HEK293 (cell line): ENCODE results near the gene DPY19L3.

Experiments
- CTCF ChIA-PET: fragments of 350-600 bp; formaldehyde crosslinking; extraction: SDS; loops from one replicate; lab custom pipeline; 2021; ENCODE audit warnings: antibody characterized with exemption; lab: Yijun Ruan, JAX
- POLR2A ChIA-PET: fragments of 300-600 bp; formaldehyde crosslinking; extraction: SDS; loops from one replicate; lab custom pipeline; 2020; ENCODE audit warnings: antibody characterized with exemption, inconsistent platforms; lab: Yijun Ruan, JAX
- H3K27ac ChIP-seq: fragments of 200-500 bp; sonication (Bioruptor generic); 2 replicates; pipeline ENCODE4 v1.5.1; 2014; ENCODE audit warnings: low read depth, low read length, control low read depth, inconsistent platforms; ENCODE audit errors: extremely low read depth
- H3K36me3 ChIP-seq, 2 experiments: fragments of 200-500 bp in 1 of 2; sonication (Bioruptor generic) in 1 of 2; 1 replicate in 1 of 2; 2 replicates in 1 of 2; pipeline ENCODE4 v1.5.1; 2014 to 2017; ENCODE audit warnings: inconsistent platforms in 2 of 2, low read length in 2 of 2; ENCODE audit not compliant: control insufficient read depth in 2 of 2, insufficient read depth in 1 of 2
- H3K4me1 ChIP-seq: fragments of 200-500 bp; sonication (Bioruptor generic); 2 replicates; pipeline ENCODE4 v1.5.1; 2014; ENCODE audit warnings: mild to moderate bottlenecking, low read length, inconsistent platforms; ENCODE audit not compliant: control insufficient read depth, insufficient read depth
- H3K4me3 ChIP-seq: 2 replicates; pipeline ENCODE4 v1.5.1; 2011; ENCODE audit warnings: low read depth, mild to moderate bottlenecking, control low read depth, low read length, moderate library complexity
- H3K9me3 ChIP-seq: fragments of 200-500 bp; sonication (Bioruptor generic); 2 replicates; pipeline ENCODE4 v1.5.1; 2014; ENCODE audit warnings: low read depth, low read length, inconsistent platforms; ENCODE audit not compliant: control insufficient read depth, insufficient read depth
- KLF10 ChIP-seq: fragments of 450-650 bp; IDR thresholded peaks from 2 replicates; pipeline ENCODE4 v1.5.1; 2018; ENCODE audit warnings: missing biosample characterization, mild to moderate bottlenecking, missing genetic modification characterization
- PRDM1 ChIP-seq: fragments of 450-650 bp; formaldehyde crosslinking; IDR thresholded peaks from 2 replicates; pipeline ENCODE4; 2016; ENCODE audit warnings: missing biosample characterization, missing genetic modification characterization
- YY1 ChIP-seq: fragments of 450-650 bp; formaldehyde crosslinking; IDR thresholded peaks from 2 replicates; pipeline ENCODE4 v1.5.1; 2018; ENCODE audit warnings: missing biosample characterization, missing genetic modification characterization
- ZNF16 ChIP-seq: fragments of 450-650 bp; formaldehyde crosslinking; IDR thresholded peaks from 2 replicates; pipeline ENCODE4 v1.5.1; 2016; ENCODE audit warnings: low read depth, missing biosample characterization, missing genetic modification characterization
- ZNF248 ChIP-seq: fragments of 450-650 bp; formaldehyde crosslinking; IDR thresholded peaks from 2 replicates; pipeline ENCODE4 v1.5.1; 2017; ENCODE audit warnings: missing biosample characterization, missing genetic modification characterization
- ZNF324 ChIP-seq: fragments of 450-650 bp; formaldehyde crosslinking; IDR thresholded peaks from 2 replicates; pipeline ENCODE4 v1.5.1; 2016; ENCODE audit warnings: missing biosample characterization, missing genetic modification characterization
- ZNF501 ChIP-seq: fragments of 450-650 bp; formaldehyde crosslinking; IDR thresholded peaks from 2 replicates; pipeline ENCODE4 v1.5.1; 2016; ENCODE audit warnings: missing biosample characterization, missing genetic modification characterization
- ZNF658 ChIP-seq: fragments of 450-650 bp; formaldehyde crosslinking; IDR thresholded peaks from 2 replicates; pipeline ENCODE4; 2016; ENCODE audit warnings: missing biosample characterization, missing genetic modification characterization
- ZNF664 ChIP-seq: fragments of 450-650 bp; formaldehyde crosslinking; IDR thresholded peaks from 2 replicates; pipeline ENCODE4 v1.5.1; 2016; ENCODE audit warnings: missing biosample characterization, missing genetic modification characterization
- ZNF791 ChIP-seq: fragments of 450-650 bp; formaldehyde crosslinking; IDR thresholded peaks from 2 replicates; pipeline ENCODE4 v1.5.1; 2016; ENCODE audit warnings: missing biosample characterization, missing genetic modification characterization
- ZNF843 ChIP-seq: fragments of 450-650 bp; formaldehyde crosslinking; IDR thresholded peaks from 2 replicates; pipeline ENCODE4 v1.5.1; 2016; ENCODE audit warnings: missing biosample characterization, missing genetic modification characterization
- TF ChIP-seq, protein P1 (sequence below): fragments of 450-650 bp; formaldehyde crosslinking; IDR thresholded peaks from 2 replicates; pipeline ENCODE4 v1.5.1; 2016; ENCODE audit warnings: missing biosample characterization, missing genetic modification characterization
- TF ChIP-seq, protein P2 (sequence below): fragments of 450-650 bp; formaldehyde crosslinking; IDR thresholded peaks from 2 replicates; pipeline ENCODE4 v1.5.1; 2016; ENCODE audit warnings: missing biosample characterization, missing genetic modification characterization
- TF ChIP-seq, protein P3 (sequence below): fragments of 450-650 bp; formaldehyde crosslinking; IDR thresholded peaks from 2 replicates; pipeline ENCODE4 v1.5.1; 2016; ENCODE audit warnings: missing biosample characterization, missing genetic modification characterization
- TF ChIP-seq, protein P4 (sequence below): fragments of 450-650 bp; formaldehyde crosslinking; conservative IDR thresholded peaks from 2 replicates; pipeline ENCODE4 v1.5.1; 2016; ENCODE audit warnings: low read depth, missing biosample characterization, missing genetic modification characterization
- TF ChIP-seq, protein P5 (sequence below): fragments of 450-650 bp; formaldehyde crosslinking; IDR thresholded peaks from 2 replicates; pipeline ENCODE4 v1.5.1; 2016; ENCODE audit warnings: missing biosample characterization, missing genetic modification characterization
- TF ChIP-seq, protein P6 (sequence below): fragments of 450-650 bp; formaldehyde crosslinking; IDR thresholded peaks from 2 replicates; pipeline ENCODE4 v1.5.1; 2016; ENCODE audit warnings: missing biosample characterization, missing genetic modification characterization
- TF ChIP-seq, protein P7 (sequence below): fragments of 450-650 bp; formaldehyde crosslinking; IDR thresholded peaks from 2 replicates; pipeline ENCODE4 v1.5.1; 2017; ENCODE audit warnings: missing biosample characterization, missing genetic modification characterization

The DPY19L3 gene

DNA sequence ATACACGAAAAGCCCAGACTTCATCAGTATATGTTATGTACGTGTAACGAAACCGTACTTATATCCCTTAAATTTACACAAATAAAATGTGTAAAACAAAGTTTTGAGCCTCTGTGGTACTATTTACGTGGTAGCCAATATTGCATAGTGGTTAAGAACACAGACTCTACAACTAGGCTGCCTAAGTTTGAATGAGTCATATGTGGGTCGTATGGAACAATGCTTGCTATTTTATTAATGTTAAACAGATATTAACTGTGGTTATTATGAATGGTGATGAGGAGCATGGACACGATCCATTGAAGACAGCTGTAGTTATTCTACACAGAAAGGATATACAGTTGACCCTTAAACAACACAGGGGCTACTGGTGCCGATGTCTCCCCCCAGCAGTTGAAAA lies 42.5 kb downstream of the DPY19L3 start:
- H3K9me3 ChIP-seq = no peaks in the 10 kb centered on the region
- peaks cover 14 to 67% of the 10 kb centered on the region in 2 experiments for H3K36me3 ChIP-seq
- no peaks in the 10 kb centered on the region for H3K4me1 ChIP-seq
- TF ChIP-seq ZNF664 (tag by site-specific recombination) (no peak), ZNF501 (tag by site-specific recombination) (no peak), ZNF658 (tag by site-specific recombination) (no peak), ZNF16 (tag by site-specific recombination) (no peak), PRDM1 (no peak), KLF10 (tag by site-specific recombination) (no peak), ZNF791 (no peak), ZNF324 (tag by site-specific recombination) (no peak), ZNF248 (tag by site-specific recombination) (no peak), YY1 (tag by site-specific recombination) (no peak), ZNF843 (no peak)
- TF ChIP-seq, protein P1, sequence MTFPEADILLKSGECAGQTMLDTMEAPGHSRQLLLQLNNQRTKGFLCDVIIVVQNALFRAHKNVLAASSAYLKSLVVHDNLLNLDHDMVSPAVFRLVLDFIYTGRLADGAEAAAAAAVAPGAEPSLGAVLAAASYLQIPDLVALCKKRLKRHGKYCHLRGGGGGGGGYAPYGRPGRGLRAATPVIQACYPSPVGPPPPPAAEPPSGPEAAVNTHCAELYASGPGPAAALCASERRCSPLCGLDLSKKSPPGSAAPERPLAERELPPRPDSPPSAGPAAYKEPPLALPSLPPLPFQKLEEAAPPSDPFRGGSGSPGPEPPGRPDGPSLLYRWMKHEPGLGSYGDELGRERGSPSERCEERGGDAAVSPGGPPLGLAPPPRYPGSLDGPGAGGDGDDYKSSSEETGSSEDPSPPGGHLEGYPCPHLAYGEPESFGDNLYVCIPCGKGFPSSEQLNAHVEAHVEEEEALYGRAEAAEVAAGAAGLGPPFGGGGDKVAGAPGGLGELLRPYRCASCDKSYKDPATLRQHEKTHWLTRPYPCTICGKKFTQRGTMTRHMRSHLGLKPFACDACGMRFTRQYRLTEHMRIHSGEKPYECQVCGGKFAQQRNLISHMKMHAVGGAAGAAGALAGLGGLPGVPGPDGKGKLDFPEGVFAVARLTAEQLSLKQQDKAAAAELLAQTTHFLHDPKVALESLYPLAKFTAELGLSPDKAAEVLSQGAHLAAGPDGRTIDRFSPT (tag by site-specific recombination) = no peak
- TF ChIP-seq, protein P2, sequence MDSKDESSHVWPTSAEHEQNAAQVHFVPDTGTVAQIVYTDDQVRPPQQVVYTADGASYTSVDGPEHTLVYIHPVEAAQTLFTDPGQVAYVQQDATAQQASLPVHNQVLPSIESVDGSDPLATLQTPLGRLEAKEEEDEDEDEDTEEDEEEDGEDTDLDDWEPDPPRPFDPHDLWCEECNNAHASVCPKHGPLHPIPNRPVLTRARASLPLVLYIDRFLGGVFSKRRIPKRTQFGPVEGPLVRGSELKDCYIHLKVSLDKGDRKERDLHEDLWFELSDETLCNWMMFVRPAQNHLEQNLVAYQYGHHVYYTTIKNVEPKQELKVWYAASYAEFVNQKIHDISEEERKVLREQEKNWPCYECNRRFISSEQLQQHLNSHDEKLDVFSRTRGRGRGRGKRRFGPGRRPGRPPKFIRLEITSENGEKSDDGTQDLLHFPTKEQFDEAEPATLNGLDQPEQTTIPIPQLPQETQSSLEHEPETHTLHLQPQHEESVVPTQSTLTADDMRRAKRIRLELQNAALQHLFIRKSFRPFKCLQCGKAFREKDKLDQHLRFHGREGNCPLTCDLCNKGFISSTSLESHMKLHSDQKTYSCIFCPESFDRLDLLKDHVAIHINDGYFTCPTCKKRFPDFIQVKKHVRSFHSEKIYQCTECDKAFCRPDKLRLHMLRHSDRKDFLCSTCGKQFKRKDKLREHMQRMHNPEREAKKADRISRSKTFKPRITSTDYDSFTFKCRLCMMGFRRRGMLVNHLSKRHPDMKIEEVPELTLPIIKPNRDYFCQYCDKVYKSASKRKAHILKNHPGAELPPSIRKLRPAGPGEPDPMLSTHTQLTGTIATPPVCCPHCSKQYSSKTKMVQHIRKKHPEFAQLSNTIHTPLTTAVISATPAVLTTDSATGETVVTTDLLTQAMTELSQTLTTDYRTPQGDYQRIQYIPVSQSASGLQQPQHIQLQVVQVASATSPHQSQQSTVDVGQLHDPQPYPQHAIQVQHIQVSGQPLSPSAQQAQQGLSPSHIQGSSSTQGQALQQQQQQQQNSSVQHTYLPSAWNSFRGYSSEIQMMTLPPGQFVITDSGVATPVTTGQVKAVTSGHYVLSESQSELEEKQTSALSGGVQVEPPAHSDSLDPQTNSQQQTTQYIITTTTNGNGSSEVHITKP (tag by site-specific recombination) = no peak
- TF ChIP-seq, protein P3, sequence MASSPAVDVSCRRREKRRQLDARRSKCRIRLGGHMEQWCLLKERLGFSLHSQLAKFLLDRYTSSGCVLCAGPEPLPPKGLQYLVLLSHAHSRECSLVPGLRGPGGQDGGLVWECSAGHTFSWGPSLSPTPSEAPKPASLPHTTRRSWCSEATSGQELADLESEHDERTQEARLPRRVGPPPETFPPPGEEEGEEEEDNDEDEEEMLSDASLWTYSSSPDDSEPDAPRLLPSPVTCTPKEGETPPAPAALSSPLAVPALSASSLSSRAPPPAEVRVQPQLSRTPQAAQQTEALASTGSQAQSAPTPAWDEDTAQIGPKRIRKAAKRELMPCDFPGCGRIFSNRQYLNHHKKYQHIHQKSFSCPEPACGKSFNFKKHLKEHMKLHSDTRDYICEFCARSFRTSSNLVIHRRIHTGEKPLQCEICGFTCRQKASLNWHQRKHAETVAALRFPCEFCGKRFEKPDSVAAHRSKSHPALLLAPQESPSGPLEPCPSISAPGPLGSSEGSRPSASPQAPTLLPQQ (tag by site-specific recombination) = no peak
- TF ChIP-seq, protein P4, sequence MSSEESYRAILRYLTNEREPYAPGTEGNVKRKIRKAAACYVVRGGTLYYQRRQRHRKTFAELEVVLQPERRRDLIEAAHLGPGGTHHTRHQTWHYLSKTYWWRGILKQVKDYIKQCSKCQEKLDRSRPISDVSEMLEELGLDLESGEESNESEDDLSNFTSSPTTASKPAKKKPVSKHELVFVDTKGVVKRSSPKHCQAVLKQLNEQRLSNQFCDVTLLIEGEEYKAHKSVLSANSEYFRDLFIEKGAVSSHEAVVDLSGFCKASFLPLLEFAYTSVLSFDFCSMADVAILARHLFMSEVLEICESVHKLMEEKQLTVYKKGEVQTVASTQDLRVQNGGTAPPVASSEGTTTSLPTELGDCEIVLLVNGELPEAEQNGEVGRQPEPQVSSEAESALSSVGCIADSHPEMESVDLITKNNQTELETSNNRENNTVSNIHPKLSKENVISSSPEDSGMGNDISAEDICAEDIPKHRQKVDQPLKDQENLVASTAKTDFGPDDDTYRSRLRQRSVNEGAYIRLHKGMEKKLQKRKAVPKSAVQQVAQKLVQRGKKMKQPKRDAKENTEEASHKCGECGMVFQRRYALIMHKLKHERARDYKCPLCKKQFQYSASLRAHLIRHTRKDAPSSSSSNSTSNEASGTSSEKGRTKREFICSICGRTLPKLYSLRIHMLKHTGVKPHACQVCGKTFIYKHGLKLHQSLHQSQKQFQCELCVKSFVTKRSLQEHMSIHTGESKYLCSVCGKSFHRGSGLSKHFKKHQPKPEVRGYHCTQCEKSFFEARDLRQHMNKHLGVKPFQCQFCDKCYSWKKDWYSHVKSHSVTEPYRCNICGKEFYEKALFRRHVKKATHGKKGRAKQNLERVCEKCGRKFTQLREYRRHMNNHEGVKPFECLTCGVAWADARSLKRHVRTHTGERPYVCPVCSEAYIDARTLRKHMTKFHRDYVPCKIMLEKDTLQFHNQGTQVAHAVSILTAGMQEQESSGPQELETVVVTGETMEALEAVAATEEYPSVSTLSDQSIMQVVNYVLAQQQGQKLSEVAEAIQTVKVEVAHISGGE (tag by site-specific recombination) = no peak
- TF ChIP-seq, protein P5, sequence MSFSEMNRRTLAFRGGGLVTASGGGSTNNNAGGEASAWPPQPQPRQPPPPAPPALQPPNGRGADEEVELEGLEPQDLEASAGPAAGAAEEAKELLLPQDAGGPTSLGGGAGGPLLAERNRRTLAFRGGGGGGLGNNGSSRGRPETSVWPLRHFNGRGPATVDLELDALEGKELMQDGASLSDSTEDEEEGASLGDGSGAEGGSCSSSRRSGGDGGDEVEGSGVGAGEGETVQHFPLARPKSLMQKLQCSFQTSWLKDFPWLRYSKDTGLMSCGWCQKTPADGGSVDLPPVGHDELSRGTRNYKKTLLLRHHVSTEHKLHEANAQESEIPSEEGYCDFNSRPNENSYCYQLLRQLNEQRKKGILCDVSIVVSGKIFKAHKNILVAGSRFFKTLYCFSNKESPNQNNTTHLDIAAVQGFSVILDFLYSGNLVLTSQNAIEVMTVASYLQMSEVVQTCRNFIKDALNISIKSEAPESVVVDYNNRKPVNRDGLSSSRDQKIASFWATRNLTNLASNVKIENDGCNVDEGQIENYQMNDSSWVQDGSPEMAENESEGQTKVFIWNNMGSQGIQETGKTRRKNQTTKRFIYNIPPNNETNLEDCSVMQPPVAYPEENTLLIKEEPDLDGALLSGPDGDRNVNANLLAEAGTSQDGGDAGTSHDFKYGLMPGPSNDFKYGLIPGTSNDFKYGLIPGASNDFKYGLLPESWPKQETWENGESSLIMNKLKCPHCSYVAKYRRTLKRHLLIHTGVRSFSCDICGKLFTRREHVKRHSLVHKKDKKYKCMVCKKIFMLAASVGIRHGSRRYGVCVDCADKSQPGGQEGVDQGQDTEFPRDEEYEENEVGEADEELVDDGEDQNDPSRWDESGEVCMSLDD (tag by site-specific recombination) = no peak
- TF ChIP-seq, protein P6, sequence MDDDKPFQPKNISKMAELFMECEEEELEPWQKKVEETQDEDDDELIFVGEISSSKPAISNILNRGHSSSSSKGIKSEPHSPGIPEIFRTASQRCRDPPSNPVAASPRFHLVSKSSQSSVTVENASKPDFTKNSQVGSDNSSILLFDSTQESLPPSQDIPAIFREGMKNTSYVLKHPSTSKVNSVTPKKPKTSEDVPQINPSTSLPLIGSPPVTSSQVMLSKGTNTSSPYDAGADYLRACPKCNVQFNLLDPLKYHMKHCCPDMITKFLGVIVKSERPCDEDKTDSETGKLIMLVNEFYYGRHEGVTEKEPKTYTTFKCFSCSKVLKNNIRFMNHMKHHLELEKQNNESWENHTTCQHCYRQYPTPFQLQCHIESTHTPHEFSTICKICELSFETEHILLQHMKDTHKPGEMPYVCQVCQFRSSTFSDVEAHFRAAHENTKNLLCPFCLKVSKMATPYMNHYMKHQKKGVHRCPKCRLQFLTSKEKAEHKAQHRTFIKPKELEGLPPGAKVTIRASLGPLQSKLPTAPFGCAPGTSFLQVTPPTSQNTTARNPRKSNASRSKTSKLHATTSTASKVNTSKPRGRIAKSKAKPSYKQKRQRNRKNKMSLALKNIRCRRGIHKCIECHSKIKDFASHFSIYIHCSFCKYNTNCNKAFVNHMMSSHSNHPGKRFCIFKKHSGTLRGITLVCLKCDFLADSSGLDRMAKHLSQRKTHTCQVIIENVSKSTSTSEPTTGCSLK (tag by site-specific recombination) = no peak
- TF ChIP-seq, protein P7, sequence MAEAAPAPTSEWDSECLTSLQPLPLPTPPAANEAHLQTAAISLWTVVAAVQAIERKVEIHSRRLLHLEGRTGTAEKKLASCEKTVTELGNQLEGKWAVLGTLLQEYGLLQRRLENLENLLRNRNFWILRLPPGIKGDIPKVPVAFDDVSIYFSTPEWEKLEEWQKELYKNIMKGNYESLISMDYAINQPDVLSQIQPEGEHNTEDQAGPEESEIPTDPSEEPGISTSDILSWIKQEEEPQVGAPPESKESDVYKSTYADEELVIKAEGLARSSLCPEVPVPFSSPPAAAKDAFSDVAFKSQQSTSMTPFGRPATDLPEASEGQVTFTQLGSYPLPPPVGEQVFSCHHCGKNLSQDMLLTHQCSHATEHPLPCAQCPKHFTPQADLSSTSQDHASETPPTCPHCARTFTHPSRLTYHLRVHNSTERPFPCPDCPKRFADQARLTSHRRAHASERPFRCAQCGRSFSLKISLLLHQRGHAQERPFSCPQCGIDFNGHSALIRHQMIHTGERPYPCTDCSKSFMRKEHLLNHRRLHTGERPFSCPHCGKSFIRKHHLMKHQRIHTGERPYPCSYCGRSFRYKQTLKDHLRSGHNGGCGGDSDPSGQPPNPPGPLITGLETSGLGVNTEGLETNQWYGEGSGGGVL (tag by site-specific recombination) = no peak
- H3K27ac ChIP-seq = no peak overlapping the region
- CTCF ChIA-PET = interaction anchor here (0.9 kb wide), 1 partner anchor 17 kb away, joined by 3 read pairs; no protein-coding TSS in a partner anchor
- POLR2A ChIA-PET = no interaction called here
- H3K4me3 ChIP-seq = no peak overlapping the region
